H1 (cell line): ENCODE data around the gene PLAC9. TPM values are rescaled to one million over a fixed set of nuclear protein-coding genes. Genes with fewer than 3 reads are reported as not detected.

ENCODE experiments used
- EZH2 ChIP-seq: fragments of 200-600 bp; sonication (generic); IDR thresholded peaks from 2 replicates; pipeline ENCODE4 v1.7.1; 2012; ENCODE audit warnings: low read depth, mild to moderate bottlenecking, moderate library complexity, low read length, inconsistent platforms; ENCODE audit not compliant: severe bottlenecking
- SAP30 ChIP-seq: fragments of 300-600 bp; sonication (generic); IDR thresholded peaks from 2 replicates; pipeline ENCODE4 v1.7.1; 2012; ENCODE audit warnings: low read length, moderate library complexity, mild to moderate bottlenecking, inconsistent platforms; ENCODE audit not compliant: insufficient read depth, insufficient replicate concordance
- polyA plus RNA-seq, 7 experiments: library from polyadenylated mRNA; depleted of rRNA in 3 of 7; stranded (reverse) in 5 of 7; unstranded in 2 of 7; fragments of >200 nt in 5 of 7; fragments of 200-250 nt in 2 of 7; gene quantifications; 1 replicate in 5 of 7; 2 replicates in 1 of 7; 4 replicates in 1 of 7; pipeline versions ENCODE4 v1.2.1 to v1.2.3, GENCODE V29; 2011 to 2013; ENCODE audit warnings: missing spikeins in 2 of 7, mixed read lengths in 2 of 7
- total RNA-seq: library from RNA; stranded (reverse); fragmentation: NEBNext Ultra II Directional; extraction: Animal tissue kit (Norgen Biotek cat#: 25700); gene quantifications from 2 replicates; pipeline ENCODE4 v1.2.1, GENCODE V29; 2021

Gene PLAC9
- total and polyA plus RNA-seq, 2 of the 8 experiments (the other 6 are each of a cell fraction or from before 2014, with no cell fraction given): 8.4 to 16.7 TPM

GRCh38 chr10:80144067-80144695 is 11.7 kb downstream of the PLAC9 start (continued):
- TF ChIP-seq SAP30 (no peak), EZH2 (no peak)
